T-cell (primary cell): ENCODE results near the gene MEIS1. TPM values are rescaled to one million over a fixed set of nuclear protein-coding genes. Genes with fewer than 3 reads are reported as not detected.

Experiments
- ATAC-seq, 4 experiments: fragments of 200-7000 bp in 3 of 4; fragments of 150-1000 bp in 1 of 4; cut with Tn5 transposase; replicated peaks in 1 of 4; 1 replicate in 3 of 4; 2 replicates in 1 of 4; pipeline ENCODE4 v1.10.0; 2021; ENCODE audit warnings: moderate library complexity in 3 of 4, mild to moderate bottlenecking in 2 of 4, moderate number of reproducible peaks in 1 of 4
- CTCF ChIA-PET, 2 donors: fragments of 300-600 bp; sonication (Branson Sonifier 250); formaldehyde crosslinking; loops; one replicate each; lab custom pipeline; 2022; ENCODE audit warnings: antibody characterized with exemption in 2 of 2; lab: Charles Lee
- POLR2A ChIA-PET, 2 donors: fragments of 300-600 bp; sonication (Branson Sonifier 250); formaldehyde crosslinking; loops; one replicate each; lab custom pipeline; 2022; ENCODE audit warnings: antibody characterized with exemption in 2 of 2; lab: Charles Lee
- DNase-seq, 35 experiments: peaks; one replicate each; pipeline versions ENCODE4 v3.0.0 to v3.0.0-alpha.2; 2013 to 2023
- H3K27ac ChIP-seq: one replicate; pipeline ENCODE4 v1.5.1; 2013; ENCODE audit warnings: low read length
- H3K27me3 ChIP-seq, 2 experiments: replicated peaks in 1 of 2; 1 replicate in 1 of 2; 2 replicates in 1 of 2; pipeline versions ENCODE4 v1.6.1 to v1.7.0; 2013; ENCODE audit warnings: low read length in 1 of 2, mixed read lengths in 1 of 2; ENCODE audit not compliant: control insufficient read depth in 2 of 2, insufficient read depth in 2 of 2; ENCODE audit errors: extremely low read depth in 1 of 2
- H3K36me3 ChIP-seq, 2 donors: 1 replicate in 1 of 2; 2 replicates in 1 of 2; pipeline versions ENCODE4 v1.6.1 to v1.7.0; 2013; ENCODE audit warnings: low read length in 1 of 2; ENCODE audit not compliant: control insufficient read depth in 2 of 2, insufficient read depth in 1 of 2; ENCODE audit errors: extremely low read depth in 1 of 2
- H3K4me1 ChIP-seq, 2 experiments: 1 replicate in 1 of 2; 2 replicates in 1 of 2; pipeline versions ENCODE4 v1.6.1 to v1.7.0; 2013; ENCODE audit warnings: low read length in 2 of 2, mixed read lengths in 1 of 2; ENCODE audit not compliant: insufficient read depth in 2 of 2, control insufficient read depth in 1 of 2; ENCODE audit errors: extremely low read depth in 1 of 2
- H3K4me3 ChIP-seq, 2 donors: 1 replicate in 1 of 2; 2 replicates in 1 of 2; pipeline versions ENCODE4 v1.5.1 to v1.7.0; 2013; ENCODE audit warnings: mild to moderate bottlenecking in 2 of 2, low read length in 1 of 2, moderate library complexity in 1 of 2; ENCODE audit not compliant: control insufficient read depth in 1 of 2; ENCODE audit errors: extremely low read depth in 1 of 2
- H3K9me3 ChIP-seq: 2 replicates; pipeline ENCODE4 v1.7.0; 2013
- H3K27ac Mint-ChIP-seq, 2 donors: one replicate each; pipeline ENCODE4 v1.8.0; 2020 to 2021; ENCODE audit warnings: mild to moderate bottlenecking in 2 of 2, mixed read lengths in 2 of 2
- H3K27me3 Mint-ChIP-seq, 2 donors: one replicate each; pipeline ENCODE4 v1.8.0; 2021 to 2022; ENCODE audit warnings: mixed read lengths in 2 of 2
- H3K36me3 Mint-ChIP-seq: one replicate; pipeline ENCODE4 v1.8.0; 2021; ENCODE audit warnings: mixed read lengths
- H3K4me1 Mint-ChIP-seq, 3 donors: one replicate each; pipeline ENCODE4 v1.8.0; 2020 to 2022; ENCODE audit warnings: mixed read lengths in 3 of 3, mild to moderate bottlenecking in 1 of 3
- H3K4me3 Mint-ChIP-seq, 3 donors: one replicate each; pipeline ENCODE4 v1.8.0; 2020 to 2022; ENCODE audit warnings: mild to moderate bottlenecking in 3 of 3, mixed read lengths in 3 of 3, moderate library complexity in 3 of 3
- H3K9me3 Mint-ChIP-seq, 3 donors: one replicate each; pipeline ENCODE4 v1.8.0; 2020 to 2022; ENCODE audit warnings: mixed read lengths in 3 of 3
- WGBS: methylation state at CpG from one replicate; pipeline ENCODE4 v1.1.5; 2013; ENCODE audit warnings: missing lambda C conversion rate; ENCODE audit not compliant: insufficient coverage; 5-methylcytosine and 5-hydroxymethylcytosine counted together
- total RNA-seq, 35 experiments: library from RNA in 6 of 35; stranded (reverse) in 6 of 35; fragments of 120-200 nt in 1 of 35; gene quantifications; one replicate each; pipeline versions ENCODE4 v1.2.1 to v1.2.4 and lab custom pipeline; 2013 to 2026

Gene MEIS1
- total RNA-seq, 5 donors from 2014 or later (not counting 1 experiment from before 2014, with no cell fraction given): 0.32 to 3.4 (median 0.90) TPM

GRCh38 chr2:66446941-66447340, 12.0 kb downstream of the MEIS1 start:
- DNase-seq (no peak), ATAC-seq (no peak)
- no peaks in the 10 kb centered on the region for H3K36me3 ChIP-seq
- Mint-ChIP-seq H3K4me3 (no peak overlapping the region), H3K27ac (no peak overlapping the region), H3K9me3 (no peaks in the 10 kb centered on the region), H3K4me1 (no peaks in the 10 kb centered on the region), H3K27me3 (peaks cover 22 to 33% of the 10 kb centered on the region in 2 donors), H3K36me3 (no peaks in the 10 kb centered on the region)
- H3K27me3 ChIP-seq: peaks cover 2 to 24% of the 10 kb centered on the region in 2 experiments
- H3K27ac ChIP-seq: no peak overlapping the region
- ChIA-PET CTCF (no interaction called here), POLR2A (interaction anchor here in 1 of 2 donors (0.6 kb wide), 1 partner anchor 249 kb away, joined by 3 read pairs; no protein-coding TSS in a partner anchor)
- no peaks in the 10 kb centered on the region for H3K9me3 ChIP-seq
- 68% methylated on average over 3 of the region's 8 CpGs for WGBS
- H3K4me1 ChIP-seq: no peaks in the 10 kb centered on the region
- no peak overlapping the region for H3K4me3 ChIP-seq

DNA sequence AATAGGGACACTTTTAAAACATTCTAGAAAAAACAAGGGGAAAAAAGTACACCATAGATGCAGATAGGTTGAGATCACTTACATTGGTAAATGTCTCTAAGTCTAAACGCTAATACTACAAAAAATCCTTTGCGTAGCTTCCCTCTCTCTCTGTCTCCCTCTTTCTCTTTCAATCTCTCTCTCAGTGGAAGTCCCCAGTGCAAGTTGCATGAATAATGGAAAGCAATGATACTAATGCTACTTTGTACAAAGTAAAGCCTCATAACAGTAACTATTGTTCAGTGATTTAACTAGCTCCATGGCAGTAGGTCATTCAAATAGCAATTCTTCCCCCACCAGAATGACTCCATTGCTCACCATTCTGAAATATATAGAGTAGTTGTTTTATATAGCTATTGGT, 12.8 kb downstream of the MEIS1 start:
- no peak overlapping the region for H3K27ac Mint-ChIP-seq
- H3K9me3 ChIP-seq: no peaks in the 10 kb centered on the region
- no peaks in the 10 kb centered on the region for H3K4me1 Mint-ChIP-seq
- peaks cover 2 to 24% of the 10 kb centered on the region in 2 experiments for H3K27me3 ChIP-seq
- ATAC-seq (no peak), DNase-seq (no peak)
- no peaks in the 10 kb centered on the region for H3K36me3 ChIP-seq
- ChIA-PET CTCF (no interaction called here), POLR2A (no interaction called here)
- no peaks in the 10 kb centered on the region for H3K4me1 ChIP-seq
- no peaks in the 10 kb centered on the region for H3K36me3 Mint-ChIP-seq
- H3K4me3 Mint-ChIP-seq: no peak overlapping the region
- no peak overlapping the region for H3K27ac ChIP-seq
- no peaks in the 10 kb centered on the region for H3K9me3 Mint-ChIP-seq
- H3K27me3 Mint-ChIP-seq: peaks cover 20 to 28% of the 10 kb centered on the region in 2 donors
- WGBS: no CpG with 5 or more reads among the region's 2 CpGs
- H3K4me3 ChIP-seq: no peak overlapping the region

GRCh38 chr2:66448136-66448991, 13.4 kb downstream of the MEIS1 start:
- Histone ChIP-seq H3K36me3 (no peaks in the 10 kb centered on the region), H3K4me1 (no peaks in the 10 kb centered on the region), H3K27me3 (peaks cover 2 to 24% of the 10 kb centered on the region in 2 experiments), H3K9me3 (no peaks in the 10 kb centered on the region), H3K27ac (no peak overlapping the region), H3K4me3 (no peak overlapping the region)
- ChIA-PET POLR2A (no interaction called here), CTCF (no interaction called here)
- Mint-ChIP-seq H3K27me3 (peaks cover 16 to 23% of the 10 kb centered on the region in 2 donors), H3K36me3 (no peaks in the 10 kb centered on the region), H3K4me3 (no peak overlapping the region), H3K4me1 (no peaks in the 10 kb centered on the region), H3K9me3 (no peaks in the 10 kb centered on the region), H3K27ac (no peak overlapping the region)
- WGBS: no CpG with 5 or more reads among the region's 3 CpGs
- DNase-seq (no peak), ATAC-seq (no peak)

- Histone ChIP-seq H3K27ac (no peak overlapping the region), H3K9me3 (no peaks in the 10 kb centered on the region), H3K4me3 (no peak overlapping the region), H3K27me3 (no peaks in the 10 kb centered on the region), H3K4me1 (no peaks in the 10 kb centered on the region), H3K36me3 (no peaks in the 10 kb centered on the region)
- Mint-ChIP-seq H3K4me3 (no peak overlapping the region), H3K9me3 (no peaks in the 10 kb centered on the region), H3K4me1 (no peaks in the 10 kb centered on the region), H3K36me3 (no peaks in the 10 kb centered on the region), H3K27me3 (peaks cover 5 to 12% of the 10 kb centered on the region in 2 donors), H3K27ac (no peak overlapping the region)
- no peak for DNase-seq
- no peak for ATAC-seq
- ChIA-PET CTCF (no interaction called here), POLR2A (no interaction called here)
Observed at GRCh38 chr2:66452214-66452613, 17.3 kb downstream of the MEIS1 start.

DNA sequence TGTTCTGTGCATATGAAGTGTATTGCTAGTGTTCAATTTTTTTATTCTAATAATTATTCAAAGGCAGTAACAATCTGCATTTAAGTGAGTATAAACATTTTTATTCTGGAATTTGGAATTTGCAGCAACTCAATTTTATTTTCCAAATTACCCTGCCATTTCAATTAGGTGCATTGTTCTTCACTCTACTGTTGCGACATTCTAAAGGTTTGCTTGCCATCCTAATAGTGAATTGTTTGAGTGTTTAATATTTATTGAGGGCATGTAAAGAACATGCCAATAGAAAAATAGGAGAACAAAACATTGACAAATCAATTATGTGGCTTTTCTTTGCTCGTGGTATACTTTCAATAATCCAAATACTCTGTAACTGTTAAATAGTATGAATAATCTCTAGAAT, 18.0 kb downstream of the MEIS1 start:
- H3K4me3 ChIP-seq: no peak overlapping the region
- POLR2A ChIA-PET: no interaction called here
- no CpG with 5 or more reads among the region's 2 CpGs for WGBS

GRCh38 chr2:66455490-66455889, 20.6 kb downstream of the MEIS1 start:
- CTCF ChIA-PET: no interaction called here
- Histone ChIP-seq H3K4me3 (no peak overlapping the region), H3K9me3 (no peaks in the 10 kb centered on the region), H3K27me3 (no peaks in the 10 kb centered on the region), H3K4me1 (no peaks in the 10 kb centered on the region), H3K27ac (no peak overlapping the region), H3K36me3 (no peaks in the 10 kb centered on the region)
- no CpG with 5 or more reads among the region's 2 CpGs for WGBS
- ATAC-seq (no peak), DNase-seq (no peak)
- no peak overlapping the region for H3K4me3 Mint-ChIP-seq
- no peaks in the 10 kb centered on the region for H3K36me3 Mint-ChIP-seq
- H3K27ac Mint-ChIP-seq: no peak overlapping the region
- peaks cover 0 to 8% of the 10 kb centered on the region in 2 donors for H3K27me3 Mint-ChIP-seq
- POLR2A ChIA-PET: no interaction called here
- peaks cover 0 to 10% (median 0%) of the 10 kb centered on the region in 3 donors for H3K9me3 Mint-ChIP-seq
- H3K4me1 Mint-ChIP-seq: no peaks in the 10 kb centered on the region

More for the DNA sequence above, 18.0 kb downstream of the MEIS1 start:
- Histone ChIP-seq H3K27me3 (no peaks in the 10 kb centered on the region), H3K27ac (no peak overlapping the region), H3K4me1 (no peaks in the 10 kb centered on the region), H3K9me3 (no peaks in the 10 kb centered on the region), H3K36me3 (no peaks in the 10 kb centered on the region)
- ATAC-seq (no peak), DNase-seq (no peak)
- H3K4me1 Mint-ChIP-seq: no peaks in the 10 kb centered on the region
- peaks cover under 1 to 6% of the 10 kb centered on the region in 2 donors for H3K27me3 Mint-ChIP-seq
- no peaks in the 10 kb centered on the region for H3K36me3 Mint-ChIP-seq
- no peaks in the 10 kb centered on the region for H3K9me3 Mint-ChIP-seq
- H3K27ac Mint-ChIP-seq: no peak overlapping the region
- no peak overlapping the region for H3K4me3 Mint-ChIP-seq
- CTCF ChIA-PET: no interaction called here
